Measurements from ENCODE around the gene SOX6.
"Not testable (repeated sequence)": the region's sequence is repeated elsewhere in the genome, so short reads cannot be mapped to it uniquely, and the experiment has no call there.

SOX6 gene

DNA sequence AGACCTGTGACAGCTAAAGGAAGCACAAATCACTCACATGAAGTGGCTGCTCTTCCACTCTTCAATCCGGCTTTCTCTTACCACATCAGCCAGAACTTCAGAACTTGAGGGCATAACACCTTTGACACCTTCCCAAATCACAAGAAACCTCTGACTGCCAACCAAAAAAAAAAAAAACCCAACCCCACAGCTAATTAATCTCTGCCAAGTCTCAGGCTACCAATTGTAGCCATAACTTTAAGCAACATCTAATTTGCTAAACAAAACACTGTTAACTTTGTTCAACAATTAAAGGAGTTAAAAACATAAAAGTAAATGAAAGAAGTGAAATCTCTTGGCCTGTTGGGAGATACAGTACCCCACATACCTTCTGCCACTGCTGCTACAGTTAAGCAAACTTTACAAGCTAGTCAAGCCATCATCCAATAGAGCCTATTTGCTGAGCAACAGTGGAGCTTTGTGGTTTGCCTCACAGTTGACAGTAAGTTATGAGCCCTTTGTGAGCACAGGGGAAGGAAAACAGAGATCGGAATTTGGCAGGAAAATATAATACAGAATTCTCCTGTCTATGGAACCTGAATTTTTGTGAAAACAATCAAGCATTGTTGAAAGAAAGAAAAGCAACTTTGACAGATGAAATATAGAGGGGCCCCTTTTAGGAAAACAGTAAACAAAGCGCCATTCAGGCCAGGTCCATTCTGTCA, at the start of gene SOX6:
Gene SOX6, minus strand, starts transcription at position 490 of the 704 bp plus-strand sequence. CDS start 15,298 bp downstream, outside the sequence.
- no peak for DNase-seq (ENCODE audit: low read depth in 2 of 2)

DNA sequence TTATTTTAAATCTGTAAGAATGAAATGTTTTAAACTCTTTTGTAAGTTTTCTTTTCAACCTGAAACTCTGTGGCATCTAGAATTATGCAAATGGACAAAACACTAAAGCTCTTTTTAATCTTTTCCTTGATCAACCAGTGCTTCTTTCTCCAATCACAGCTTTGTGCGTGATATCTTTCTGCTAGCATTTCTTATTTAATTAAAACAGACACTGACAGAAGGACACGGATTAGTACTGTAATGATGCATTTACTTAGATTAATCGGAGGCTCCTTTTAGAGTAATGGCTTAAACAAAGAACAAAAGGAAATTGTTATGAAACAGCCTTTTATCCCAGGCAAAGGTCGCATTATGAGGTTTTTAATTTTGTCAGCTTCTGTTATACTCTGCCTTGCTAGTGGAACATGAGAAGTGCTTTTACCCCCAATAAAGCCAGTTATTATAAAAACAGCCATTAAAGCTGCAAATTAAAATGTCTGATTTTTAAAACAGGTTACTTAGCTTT, 48.5 kb upstream of the SOX6 start:
- DNase-seq (ENCODE audit: low read depth in 2 of 2), result no peak

DNA sequence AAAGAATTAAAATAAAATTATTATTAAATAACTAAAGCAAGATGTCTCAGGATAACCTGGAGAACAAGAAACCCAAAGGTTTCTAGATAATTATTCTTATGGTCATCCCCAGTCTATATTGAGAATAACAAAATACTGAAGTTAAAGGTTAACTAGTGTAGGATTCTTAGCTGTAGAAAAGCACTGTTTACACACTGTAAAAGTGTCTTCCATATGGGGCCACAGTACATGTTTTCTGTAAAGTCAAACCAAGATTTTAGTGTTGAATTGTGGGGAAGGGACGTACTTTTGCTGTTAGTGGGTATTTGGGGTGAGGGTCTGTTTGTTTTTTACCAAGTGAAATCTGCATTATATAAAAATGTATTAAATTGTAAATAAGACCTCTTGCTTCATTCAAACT, 47.5 kb upstream of the SOX6 start:
- no peak for DNase-seq (ENCODE audit: low read depth in 2 of 2)

DNA sequence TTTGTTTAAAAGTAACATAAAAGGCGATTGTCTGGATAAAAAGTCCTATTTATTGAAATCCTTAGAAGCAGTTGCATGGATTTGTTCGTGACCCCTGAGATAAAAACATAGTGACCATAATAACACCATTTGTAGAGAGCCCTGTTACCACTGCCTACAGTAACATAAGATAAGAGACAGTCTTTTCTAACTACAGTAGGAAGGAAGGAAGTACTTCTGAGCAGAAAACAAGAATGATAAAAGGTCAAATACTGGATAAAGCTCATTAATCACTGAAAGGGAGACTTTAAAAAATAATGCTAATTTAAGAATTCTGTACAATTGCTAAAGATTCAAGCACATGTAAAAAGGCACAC, 47.1 kb upstream of the SOX6 start:
- DNase-seq (ENCODE audit: low read depth in 2 of 2), result no peak

DNA sequence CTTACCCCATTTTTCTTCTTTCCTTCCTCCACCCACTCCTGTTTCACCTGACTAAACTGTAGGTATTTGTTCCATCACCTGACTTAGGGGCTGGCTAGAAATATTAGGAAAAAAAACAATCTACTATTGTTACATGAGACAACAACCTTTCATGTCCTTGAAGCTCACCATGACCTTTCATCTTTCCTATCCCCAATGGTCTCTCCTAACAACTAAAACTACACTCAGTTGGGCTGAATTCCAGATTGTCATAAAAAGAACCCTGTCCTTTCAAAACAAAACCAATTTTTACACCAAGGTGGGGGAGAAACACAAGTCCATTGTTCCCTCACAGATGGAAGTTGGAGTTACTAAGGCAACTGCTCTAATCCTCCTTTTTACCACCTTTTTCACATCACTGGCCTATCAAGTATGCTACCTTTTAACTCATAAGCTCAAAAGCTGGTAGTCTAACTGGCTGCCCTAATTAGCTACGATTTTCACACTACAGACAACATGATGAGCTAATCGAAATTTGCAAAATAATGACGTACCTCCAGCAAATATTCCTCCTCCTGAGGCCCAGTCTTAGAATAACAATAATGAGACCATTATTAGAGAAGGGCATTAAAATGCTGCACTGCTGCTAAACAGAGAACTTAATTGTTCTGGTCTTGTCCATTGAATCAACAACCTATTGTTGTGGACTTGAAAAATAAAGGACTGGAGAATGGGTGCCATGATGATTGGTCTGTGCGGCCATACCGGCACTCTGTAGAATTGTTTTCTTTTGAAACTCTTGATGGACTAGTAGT, 46.5 kb upstream of the SOX6 start:
- DNase-seq (ENCODE audit: low read depth in 2 of 2), result no peak

DNA sequence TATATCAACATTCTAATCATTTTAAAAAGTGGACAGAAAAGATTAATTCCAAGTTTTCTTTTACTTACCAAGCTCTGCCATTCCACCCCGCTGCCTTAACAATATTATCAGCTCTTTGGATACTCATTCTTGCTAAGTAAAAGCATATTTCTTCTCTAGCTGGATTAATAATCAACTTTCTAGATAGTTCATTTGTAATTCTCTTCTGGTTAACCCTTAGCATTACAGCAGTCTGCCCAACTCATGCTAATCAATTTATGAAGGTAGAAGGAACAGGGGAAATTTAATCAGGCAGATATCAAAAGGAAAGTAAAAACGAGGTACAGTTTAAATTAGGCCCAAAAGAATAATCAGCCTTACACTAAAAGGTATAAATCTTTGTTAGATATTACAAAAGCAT, 41.0 kb upstream of the SOX6 start:
- DNase-seq (ENCODE audit: low read depth in 2 of 2), result no peak

DNA sequence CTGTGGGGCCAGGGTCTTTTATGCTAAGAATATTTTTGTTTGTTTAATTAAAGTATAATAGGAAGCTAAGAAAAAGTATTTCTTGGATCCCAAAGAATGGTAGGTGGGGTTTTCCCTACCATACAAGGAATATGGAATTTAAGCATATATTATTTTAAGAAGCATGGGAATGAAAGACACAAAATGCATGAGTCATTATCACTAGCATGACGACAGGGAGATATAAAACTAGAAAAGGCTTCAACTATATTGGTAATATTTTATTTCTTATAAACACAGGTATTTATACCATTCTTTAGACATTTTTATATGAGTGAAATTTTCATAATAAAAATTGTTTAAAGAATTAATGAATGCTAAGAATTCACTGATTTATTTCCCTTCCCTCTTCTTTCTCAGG, 39.3 kb upstream of the SOX6 start:
- DNase-seq (ENCODE audit: low read depth in 2 of 2), result no peak

DNA sequence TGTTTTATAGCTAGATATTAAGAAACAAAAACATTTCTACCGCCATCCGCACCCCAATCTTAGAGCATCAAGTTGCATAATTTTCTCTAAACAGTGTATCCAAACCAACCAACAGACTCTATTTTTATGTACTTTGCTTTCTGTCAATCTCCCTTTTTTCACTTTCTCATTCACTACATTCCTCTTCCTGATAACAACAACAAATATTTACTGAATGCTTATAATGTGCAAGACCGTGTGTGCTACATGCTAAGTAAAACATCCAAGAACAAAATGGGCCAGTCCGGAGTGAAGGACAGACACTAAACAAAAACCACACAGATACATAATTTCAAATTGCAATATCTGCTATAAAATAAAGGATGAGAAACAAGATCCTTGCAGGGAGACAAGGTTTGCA, 38.6 kb upstream of the SOX6 start:
- DNase-seq (ENCODE audit: low read depth in 2 of 2), result no peak

DNA sequence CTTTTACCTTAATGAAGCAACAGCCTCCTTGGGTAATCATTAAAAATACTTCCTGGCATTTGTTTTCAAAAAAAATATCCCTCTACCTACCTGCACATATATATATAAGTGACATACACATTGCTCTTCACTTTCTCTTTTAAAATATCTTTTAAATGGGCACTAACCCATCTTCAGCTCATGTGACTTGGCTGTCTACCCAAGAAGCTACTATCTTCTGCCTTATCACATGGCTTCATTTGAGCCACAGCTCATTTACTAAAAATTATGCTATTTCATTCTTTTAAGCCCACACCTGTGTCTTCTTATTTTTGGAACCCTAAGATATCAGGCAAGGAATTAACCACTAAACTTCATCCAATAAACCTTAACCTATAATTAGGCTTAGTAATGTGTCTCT, 37.0 kb upstream of the SOX6 start:
- DNase-seq (ENCODE audit: low read depth in 2 of 2), result no peak

DNA sequence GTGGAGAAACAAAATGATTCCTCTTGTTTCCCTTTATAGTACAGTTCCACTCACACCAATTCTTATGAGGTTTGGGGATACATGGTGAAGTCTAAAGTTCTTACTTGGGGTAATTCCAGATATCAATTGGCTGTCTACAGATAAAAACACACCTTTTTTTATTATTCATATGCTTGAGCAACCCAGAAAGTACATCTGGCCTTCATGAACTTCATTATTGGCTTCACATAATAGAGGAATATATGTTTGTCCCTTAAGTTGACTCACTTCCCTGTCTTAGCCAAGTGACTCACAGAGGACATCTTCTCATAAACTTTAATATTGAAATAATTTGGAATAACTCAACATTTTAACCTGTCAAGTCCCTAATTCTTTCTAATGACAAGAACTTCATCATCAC, 36.3 kb upstream of the SOX6 start:
- DNase-seq (ENCODE audit: low read depth in 2 of 2), result no peak

DNA sequence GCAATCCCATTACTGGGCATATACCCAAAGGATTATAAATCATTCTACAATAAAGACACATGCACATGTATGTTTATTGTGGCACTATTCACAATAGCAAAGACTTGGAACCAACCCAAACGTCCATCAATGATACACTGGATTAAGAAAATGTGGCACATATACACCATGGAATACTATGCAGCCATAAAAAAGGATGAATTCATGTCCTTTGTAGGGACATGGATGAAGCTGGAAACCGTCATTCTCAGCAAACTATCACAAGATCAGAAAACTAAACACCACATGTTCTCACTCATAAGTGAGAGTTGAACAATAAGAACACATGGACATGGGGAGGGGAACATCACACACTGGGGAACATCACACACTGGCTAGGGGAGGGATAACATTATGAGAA, 34.5 kb upstream of the SOX6 start:
- DNase-seq (ENCODE audit: low read depth in 2 of 2), result not testable (repeated sequence)

DNA sequence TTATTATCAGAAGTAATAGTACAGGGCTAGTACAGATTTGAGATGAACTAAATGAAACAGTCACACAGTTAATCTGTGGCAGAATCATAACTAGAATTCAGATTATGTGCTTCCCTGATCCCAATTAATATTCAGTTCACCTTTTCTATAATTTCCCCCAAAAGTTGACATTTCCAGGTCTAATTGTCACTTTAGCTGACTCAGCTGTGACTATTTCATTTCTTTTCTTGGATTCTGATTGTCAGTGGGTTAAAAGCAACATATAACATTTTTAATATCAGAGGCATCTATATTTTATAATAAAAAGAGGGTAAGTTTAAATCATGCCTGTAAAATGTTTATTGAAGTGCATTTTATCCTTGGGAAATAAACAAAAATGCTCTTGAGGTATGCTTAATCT, 28.8 kb upstream of the SOX6 start:
- DNase-seq (ENCODE audit: low read depth in 2 of 2), result no peak

DNA sequence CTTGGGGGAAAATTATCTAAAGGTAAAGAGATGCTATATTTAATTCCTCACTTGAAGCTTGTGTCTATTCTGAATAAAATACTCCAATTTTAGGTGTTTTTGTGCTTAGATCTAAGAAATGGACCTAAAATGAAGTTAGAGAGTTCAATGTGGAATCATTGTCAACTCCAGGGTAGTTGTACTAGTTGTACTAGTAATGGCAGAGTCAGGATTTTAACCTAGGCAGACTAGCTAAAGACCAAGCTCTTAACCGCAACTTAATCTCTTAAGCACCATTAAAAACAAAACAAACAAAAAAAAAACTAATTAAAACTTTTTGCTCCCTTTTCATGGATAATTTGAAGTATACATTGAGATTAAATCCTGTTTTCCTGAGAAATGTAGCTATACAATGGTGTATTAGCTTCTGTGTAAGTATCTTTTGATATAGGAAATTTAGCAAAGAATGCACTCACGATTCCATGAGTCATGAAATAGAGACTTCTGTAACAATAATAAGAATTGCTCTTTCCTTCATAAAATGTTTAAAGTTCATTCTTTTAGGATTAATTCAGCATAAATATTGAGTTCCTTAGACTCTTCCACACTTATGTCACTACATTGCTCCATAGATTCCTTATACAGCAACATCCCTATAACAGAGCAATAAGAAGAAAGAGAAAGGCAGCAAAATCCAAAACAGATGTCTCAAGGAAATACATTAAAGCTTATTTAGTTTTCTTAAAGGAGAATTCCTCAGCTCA, 26.5 kb upstream of the SOX6 start:
- DNase-seq (ENCODE audit: low read depth in 2 of 2), result no peak

DNA sequence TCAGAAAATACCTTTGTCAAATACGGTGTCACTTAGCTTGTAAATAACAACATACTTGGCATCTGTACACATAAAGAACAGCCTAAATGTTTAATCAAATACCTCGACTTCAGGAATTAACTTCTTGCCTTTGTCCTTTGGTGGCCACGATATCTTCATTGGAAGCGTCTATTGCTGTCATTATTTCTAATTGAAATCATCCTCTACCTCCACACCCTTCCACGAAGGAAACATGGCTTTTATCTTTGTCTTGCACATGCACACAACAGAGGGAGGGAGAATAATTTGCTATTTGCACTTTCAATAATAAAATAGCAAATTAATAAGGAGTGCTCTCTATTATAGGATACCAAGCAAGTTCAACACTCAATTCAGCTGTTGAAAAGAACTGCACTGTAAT, 25.8 kb upstream of the SOX6 start:
- DNase-seq (ENCODE audit: low read depth in 2 of 2), result no peak

DNA sequence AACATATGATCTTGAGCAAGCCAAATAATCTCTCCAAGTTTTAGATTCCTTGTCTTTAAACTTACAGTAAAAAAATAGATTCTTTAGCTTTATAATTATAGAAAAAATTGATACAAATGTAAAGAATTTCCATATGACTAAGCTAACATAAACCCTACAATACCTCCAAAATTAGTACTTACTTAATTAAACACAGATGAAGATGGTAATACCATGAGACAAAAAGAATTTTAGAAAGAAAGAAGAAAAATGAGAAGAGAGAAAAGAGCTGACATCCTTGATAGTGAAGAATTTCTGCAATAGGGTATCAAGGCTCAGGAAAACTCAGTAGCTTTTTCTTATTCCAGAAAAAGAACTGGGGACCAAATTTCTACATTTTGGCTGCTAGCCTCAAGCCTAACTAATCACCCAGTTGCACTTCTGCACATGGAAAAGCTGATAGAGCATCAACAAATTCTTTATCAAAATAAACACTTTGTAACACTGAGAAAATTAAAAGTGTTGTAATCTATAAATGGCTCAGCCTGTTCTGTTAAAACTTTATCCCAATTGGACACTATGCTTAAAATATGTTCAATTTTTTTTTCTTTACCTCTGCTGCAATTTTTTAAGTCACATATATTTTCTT, 24.7 kb upstream of the SOX6 start:
- DNase-seq (ENCODE audit: low read depth in 2 of 2), result no peak

DNA sequence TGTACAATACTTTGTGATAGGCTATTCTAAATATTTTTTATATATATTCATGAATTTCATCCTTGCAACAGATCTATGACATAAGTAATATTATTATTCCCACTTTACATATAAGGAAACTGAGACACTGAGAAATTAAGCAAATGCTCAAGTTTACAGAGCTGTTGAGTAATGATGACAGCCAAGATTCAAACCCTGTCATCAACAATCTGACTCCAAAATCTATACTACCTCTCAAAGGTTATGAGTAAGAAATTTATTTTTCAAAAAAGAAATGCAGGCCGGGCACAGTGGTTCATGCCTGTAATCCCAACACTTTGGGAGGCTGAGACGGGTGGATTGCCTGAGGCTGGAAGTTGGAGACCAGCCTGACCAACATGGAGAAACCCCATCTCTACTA, 22.6 kb upstream of the SOX6 start:
- DNase-seq (ENCODE audit: low read depth in 2 of 2), result no peak

DNA sequence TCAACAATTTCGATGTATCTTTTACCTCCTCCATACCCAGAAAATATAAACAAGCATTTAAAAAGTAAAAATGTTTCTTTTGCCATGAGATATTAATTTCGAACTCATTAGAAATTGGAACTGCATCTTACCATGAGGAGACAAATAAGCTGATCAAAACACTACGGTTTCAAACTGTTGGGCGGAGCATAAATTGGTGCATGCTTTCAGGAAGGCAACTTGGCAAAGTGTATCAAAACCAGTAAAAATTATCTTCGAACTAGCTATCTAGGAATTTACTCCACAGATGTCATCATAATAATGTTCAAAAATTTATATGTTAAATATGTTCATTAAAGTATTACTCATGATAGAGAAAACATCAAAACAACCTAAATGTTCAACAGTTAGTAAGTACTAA, 21.4 kb upstream of the SOX6 start:
- no peak for DNase-seq (ENCODE audit: low read depth in 2 of 2)

DNA sequence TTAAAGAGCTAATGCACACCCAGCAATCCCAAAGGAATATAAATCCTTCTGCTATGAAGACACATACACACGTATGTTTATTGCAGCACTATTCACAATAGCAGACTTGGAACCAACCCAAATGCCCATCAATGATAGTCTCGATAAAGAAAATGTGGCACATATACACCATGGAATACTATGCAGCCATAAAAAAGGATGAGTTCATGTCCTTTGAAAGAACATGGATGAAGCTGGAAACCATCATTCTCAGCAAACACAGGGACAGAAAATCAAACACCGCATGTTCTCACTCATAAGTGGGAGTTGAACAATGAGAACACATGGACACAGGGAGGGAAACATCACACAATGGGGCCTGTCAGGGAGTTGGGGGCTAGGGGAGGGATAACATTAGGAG, 19.3 kb upstream of the SOX6 start:
- DNase-seq (ENCODE audit: low read depth in 2 of 2), result not testable (repeated sequence)

DNA sequence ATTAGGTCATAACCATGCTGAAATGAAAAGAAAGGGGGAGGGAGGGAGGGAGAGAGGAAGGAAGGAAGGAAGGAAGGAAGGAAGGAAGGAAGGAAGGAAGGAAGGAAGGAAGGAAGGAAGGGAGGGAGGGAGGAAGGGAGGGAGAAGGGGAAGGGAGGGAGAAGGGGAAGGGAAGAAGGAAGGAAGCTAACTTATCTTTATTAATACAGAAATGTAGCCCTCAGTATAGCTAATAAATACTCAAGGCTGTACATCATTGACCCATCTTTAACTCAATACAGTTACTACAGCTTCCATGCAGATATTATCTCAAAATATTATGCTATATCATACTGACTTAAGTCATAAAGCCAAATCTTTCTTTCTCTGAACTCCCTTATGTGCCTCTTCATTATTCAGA, 17.4 kb upstream of the SOX6 start:
- no peak for DNase-seq (ENCODE audit: low read depth in 2 of 2)

DNA sequence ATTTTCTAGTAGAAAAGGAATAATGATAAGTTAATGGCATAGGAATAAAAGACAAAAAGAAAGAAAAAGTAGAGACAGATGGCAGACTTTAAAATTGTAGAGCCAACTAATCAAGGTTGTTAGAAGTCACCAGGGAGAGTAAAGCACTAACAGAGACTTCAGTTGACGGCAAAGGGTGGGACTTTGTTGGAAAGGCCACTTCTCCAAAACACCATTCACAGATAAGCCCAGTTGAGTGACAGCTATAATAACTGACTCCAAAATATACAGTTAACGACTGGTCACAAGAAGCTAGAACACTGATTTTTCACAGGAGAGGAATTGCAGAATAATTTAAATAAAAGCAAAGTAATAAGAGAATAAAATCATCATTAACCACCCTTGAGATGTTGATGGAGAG, 16.0 kb upstream of the SOX6 start:
- DNase-seq (ENCODE audit: low read depth in 2 of 2), result no peak

DNA sequence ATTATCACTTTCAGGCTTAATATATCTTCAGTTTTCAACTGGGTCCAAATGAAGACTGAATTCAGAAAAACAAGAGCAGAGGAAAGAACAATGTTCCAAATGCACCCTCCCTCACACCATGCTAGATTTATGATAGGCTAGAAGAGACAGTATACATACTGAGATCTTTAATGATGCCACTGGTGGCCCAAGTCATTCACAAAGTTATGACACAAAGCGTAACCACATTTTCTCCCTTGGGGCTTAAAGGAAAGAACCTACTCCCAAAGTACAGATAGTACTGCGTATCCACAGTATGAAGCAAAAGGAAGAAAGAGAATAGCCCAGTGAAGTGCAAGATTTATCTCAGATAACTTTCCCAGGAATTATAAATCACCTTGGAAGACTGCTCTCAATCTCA, 10.9 kb upstream of the SOX6 start:
- no peak for DNase-seq (ENCODE audit: low read depth in 2 of 2)

DNA sequence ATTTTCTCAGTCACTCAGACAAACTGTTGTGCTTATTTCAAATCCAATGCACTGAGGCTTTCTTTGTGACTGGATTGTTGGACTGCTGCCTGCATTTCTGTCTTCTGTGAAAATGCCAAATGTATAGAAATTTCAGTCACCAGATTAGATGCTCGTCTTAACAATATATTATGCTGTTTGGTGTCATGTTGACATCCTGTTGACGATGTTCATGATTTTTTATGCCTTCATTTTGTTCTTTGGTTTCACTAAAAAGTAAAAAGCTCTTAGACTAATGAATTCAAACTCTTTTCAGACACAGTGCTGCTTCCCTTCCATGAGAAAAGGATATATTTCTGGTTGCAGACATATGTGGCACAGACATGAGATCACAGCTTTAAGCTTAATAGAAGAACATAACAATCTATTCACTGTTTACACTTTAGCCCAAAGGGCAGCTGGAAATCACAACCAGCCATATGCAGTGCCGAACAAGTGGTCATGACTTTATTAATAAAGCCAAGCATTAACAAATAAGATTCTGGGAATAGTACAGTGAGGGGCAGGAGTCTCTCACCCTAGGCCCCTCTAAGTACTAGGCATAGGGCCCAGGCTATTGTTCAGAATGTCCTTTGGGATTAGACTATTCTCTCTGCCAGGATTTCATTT, 9.4 kb upstream of the SOX6 start:
- no peak for DNase-seq (ENCODE audit: low read depth in 2 of 2)
